ENCODE measurements around the gene IDH3G. TPM values are rescaled to one million over a fixed set of nuclear protein-coding genes. Genes with fewer than 3 reads are reported as not detected.

Gene IDH3G
- total RNA-seq, 1 donor from 2014 or later: 57.0 TPM

DNA sequence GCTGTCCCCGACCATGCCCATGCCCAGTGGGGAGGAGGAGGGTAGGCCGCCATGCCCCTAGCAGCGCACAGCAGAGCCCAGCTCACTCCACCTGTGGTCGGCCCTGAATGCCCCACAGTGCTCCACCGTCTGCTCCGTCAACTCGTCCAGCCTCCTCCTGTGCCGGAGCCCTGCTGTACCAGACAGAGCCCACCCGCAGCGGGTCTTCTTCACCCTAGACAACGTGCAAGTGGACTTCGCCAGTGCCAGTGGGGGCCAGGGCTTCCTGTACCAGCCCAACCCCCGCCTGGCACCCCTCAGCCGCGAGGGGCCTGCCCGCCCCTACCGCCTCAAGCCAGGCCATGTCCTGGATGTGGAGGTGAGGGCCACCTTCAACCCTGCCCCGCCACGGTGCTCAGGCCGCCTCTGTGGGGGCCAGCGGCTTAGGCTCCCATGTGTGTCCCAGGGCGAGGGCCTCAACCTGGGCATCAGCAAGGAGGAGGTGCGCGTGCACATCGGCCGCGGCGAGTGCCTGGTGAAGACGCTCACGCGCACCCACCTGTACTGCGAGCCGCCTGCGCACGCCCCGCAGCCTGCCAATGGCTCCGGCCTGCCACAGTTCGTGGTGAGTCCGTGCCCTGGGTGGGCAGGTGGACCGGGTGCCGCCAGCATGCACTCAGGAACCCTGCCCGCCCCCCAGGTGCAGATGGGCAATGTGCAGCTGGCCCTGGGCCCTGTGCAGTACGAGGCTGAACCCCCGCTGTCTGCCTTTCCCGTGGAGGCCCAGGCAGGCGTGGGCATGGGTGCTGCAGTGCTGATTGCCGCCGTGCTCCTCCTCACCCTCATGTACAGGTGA lies 20.2 kb downstream of the IDH3G start:
- DNase-seq (ENCODE audit: low spot score): no peak

DNA sequence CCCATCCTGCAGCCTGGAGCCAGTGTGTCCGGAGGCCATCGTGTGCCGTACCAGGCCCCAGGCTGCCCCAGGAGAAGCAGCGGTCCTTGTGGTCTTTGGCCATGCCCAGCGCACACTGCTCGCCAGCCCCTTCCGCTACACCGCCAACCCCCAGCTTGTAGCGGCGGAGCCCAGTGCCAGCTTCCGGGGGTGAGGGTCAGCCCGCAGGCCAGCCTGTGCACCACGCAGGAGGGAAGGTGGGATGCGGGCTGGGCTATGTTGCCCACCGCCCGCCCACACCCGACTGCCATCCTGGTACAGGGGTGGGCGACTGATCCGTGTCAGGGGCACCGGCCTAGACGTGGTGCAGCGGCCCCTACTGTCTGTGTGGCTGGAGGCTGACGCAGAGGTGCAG lies 21.0 kb downstream of the IDH3G start:
- DNase-seq (ENCODE audit: low spot score): no peak

DNA sequence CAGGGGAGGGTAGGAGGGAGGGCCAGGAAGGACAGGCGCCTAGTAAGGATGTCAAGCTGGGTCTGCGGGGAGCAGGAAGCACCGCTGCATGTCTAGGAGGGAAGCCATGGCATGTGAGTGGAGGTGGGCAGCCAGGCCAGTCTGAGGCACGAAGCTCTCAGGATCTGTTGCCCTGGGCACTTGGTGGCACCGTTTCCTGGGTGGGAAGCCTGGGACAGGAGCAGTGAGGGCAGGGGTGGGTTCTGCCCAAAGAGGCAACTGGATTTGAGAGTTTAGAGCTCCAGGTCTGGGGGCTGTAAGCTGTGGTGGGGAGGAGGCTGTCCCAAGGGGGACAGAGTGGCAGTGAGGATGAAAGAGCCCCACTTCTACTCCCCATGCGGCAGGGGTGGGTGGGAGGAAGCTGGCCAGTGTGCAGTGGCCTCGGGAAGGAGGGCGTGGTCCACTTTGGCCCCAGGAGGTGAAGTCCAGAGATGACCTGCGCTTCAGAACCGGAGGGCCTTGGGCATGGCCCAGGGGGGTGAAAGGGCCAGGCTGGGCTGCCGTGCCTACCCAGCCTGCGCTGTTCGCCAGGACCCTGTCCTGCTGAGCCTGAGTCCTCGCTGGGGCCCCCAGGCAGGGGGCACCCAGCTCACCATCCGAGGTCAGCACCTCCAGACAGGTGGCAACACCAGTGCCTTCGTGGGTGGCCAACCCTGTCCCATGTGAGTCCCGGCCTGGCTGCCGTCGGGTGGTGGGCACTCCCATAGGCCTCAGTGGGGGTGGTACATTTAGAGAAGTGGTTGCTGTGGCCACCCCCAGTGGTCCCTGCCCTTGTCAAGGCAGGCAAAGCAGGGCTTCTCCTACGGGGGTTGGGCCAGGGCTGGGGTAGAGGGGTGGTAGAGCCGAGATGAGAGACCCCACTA lies 21.6 kb downstream of the IDH3G start:
- no peak for DNase-seq (ENCODE audit: low spot score)

DNA sequence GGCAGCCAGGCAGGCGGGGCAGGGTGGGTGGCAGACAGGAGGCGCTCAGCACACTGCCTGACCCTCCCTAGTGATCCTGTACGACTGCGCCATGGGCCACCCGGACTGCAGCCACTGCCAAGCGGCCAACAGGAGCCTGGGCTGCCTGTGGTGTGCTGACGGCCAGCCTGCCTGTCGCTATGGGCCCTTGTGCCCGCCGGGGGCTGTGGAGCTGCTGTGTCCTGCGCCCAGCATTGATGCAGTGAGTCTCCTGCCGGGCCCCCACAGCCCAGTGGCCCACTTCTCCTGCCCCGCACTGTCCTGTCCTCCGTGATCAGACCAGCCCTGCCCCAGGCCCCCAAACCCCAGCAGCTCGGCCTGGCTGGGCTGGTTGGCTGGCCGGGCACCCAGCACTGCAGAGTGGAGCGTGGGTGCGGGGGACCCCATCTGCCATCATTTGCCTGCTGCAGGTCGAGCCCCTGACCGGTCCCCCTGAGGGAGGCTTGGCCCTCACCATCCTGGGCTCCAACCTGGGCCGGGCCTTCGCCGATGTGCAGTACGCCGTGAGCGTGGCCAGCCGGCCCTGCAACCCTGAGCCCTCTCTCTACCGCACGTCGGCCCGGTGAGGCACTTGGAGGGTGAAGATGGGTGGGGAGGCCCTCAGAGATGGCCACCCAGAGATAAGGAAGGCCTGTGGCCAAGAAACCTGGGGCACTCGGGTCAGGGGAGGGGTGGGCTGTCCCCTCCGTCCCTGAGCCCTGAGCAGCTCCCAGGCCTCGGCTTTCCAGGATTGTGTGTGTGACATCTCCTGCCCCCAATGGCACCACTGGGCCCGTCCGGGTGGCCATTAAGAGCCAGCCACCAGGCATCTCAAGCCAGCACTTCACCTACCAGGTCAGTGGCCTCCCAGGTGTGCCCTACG lies 22.5 kb downstream of the IDH3G start:
- DNase-seq (ENCODE audit: low spot score): no peak

DNA sequence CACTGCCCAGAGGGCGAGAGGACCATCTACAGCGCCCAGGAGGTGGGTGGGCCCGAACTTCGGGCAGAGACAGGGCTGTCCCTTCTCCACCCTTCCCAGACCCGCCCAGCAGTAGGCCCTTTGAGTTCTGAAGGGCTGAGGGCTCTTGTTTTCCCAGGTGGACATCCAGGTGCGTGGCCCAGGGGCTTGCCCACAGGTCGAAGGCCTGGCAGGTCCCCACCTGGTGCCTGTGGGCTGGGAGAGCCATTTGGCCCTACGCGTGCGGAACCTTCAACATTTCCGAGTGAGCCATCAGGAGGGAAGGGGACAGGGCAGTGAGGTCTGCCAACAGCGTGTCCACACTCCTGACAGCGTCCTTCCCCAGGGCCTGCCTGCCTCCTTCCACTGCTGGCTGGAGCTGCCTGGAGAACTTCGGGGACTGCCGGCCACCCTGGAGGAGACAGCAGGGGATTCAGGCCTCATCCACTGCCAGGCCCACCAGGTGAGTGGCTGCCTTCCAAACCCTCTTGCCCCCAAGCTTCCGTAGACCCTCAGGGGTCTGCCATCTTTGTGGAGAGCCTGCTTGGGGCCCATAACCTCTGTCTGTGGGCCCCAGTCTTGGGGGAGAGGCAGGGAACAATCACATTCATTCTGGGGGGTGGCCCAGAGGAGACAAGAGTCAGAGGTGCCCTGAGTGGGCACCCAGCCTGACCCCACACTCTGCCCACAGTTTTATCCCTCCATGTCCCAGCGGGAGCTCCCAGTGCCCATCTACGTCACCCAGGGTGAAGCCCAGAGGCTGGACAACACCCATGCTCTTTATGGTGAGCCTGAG lies 23.4 kb downstream of the IDH3G start:
- DNase-seq (ENCODE audit: low spot score): no peak

DNA sequence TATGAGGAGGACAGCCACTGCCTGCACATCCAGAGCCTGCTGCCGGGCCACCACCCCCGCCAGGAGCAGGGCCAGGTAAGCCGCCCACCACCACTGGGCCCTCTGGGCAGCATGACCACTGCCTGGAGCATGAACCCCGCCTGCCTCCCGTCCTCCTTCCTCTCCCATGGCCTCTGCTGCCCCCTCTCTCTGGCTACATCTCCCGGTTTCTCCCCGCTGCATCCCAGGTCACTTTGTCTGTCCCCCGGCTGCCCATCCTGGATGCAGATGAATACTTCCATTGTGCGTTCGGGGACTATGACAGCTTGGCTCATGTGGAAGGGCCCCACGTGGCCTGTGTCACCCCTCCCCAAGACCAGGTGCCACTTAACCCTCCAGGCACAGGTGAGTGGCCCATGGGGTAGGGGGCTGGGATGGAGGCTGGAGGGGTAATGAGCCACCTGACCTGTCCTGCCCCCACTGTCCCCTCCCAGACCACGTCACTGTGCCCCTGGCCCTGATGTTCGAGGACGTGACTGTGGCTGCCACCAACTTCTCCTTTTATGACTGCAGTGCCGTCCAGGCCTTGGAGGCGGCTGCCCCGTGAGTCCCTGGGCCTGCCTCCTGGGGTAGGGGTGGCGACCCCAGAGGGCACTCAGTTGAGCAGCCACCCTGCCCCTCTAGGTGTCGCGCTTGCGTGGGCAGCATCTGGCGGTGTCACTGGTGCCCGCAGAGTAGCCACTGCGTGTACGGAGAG lies 24.1 kb downstream of the IDH3G start:
- DNase-seq (ENCODE audit: low spot score): no peak

DNA sequence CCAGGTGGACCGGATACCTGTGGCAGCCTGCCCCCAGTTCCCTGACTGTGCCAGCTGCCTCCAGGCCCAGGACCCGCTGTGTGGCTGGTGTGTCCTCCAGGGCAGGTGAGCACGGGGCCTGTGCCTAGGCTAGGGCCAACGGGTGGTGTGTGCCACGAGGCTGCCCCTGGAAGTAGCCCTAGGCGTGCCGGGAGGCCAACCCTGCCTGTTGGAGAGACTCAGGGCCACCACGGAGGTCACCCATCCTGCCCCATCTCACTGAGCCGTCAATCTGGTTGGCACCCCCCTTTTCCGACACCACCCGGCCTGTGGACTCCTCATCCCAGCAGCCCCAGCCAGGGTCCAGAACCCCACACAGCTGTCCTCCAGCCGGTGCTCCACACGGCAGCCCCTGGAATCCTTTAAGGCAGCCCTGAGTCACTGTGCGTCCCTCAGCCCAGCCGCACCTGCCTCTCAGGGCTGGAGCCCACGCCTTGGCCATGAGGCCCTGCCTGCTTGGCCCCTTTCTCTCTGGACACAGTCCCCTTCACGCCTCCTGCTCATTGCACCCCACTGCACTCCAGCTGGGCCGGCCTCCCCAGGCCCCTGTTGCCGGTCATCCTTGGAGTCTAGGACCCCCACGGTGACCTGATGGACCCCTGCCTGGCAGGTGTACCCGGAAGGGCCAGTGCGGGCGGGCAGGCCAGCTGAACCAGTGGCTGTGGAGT lies 24.9 kb downstream of the IDH3G start:
- DNase-seq (ENCODE audit: low spot score): no peak

DNA sequence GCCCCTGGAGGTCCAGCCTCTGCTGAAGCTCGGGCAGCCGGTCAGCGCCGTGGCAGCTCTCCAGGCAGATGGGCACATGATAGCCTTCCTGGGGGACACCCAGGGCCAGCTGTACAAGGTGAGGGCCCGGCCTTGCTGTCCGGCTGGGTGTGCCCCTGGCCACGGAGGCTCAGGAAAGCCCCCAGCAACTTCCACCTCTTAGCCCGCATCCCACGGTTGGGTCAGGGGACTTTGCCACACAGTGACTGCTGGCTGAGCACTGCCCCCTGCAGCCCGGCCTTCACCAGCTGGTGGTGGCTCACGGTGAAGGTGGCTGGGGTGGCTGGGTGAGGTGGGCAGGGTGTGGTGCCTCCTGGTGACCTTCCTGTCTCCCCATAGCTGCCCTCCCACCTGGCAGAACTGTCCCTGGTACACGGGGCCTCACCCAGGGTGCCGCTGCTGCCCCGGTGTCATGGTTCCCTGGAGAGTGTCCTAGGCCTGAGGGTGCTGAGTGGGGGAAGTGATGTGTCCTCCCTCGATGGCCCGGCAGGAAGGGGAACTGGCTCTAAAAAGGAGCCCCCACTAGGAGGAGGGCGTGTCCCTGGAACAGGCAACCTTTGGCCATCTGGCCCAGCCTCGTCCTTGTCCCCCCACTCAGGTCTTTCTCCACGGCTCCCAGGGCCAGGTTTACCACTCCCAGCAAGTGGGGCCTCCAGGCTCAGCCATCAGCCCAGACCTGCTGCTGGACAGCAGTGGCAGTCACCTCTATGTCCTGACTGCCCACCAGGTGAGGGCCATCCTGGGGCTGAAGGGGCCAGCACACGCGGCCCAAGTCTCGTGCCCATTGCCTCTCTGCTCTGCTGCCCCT lies 25.6 kb downstream of the IDH3G start:
- no peak for DNase-seq (ENCODE audit: low spot score)

DNA sequence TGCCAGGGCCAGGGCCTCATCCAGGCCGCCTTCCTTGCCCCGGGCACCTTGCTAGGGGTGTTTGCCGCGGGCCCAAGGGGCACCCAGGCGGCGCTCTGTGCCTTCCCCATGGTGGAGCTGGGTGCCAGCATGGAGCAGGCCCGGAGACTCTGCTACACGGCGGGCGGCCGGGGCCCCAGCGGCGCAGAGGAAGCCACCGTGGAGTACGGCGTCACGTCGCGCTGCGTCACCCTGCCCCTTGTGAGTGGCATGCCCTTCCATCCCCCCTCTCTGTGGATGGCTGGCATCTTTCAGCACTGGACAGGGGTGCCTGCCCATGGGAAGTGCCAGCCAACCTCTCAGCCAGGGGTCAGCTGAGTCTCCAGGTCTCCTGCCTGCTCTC lies 26.5 kb downstream of the IDH3G start:
- no peak for DNase-seq (ENCODE audit: low spot score)

DNA sequence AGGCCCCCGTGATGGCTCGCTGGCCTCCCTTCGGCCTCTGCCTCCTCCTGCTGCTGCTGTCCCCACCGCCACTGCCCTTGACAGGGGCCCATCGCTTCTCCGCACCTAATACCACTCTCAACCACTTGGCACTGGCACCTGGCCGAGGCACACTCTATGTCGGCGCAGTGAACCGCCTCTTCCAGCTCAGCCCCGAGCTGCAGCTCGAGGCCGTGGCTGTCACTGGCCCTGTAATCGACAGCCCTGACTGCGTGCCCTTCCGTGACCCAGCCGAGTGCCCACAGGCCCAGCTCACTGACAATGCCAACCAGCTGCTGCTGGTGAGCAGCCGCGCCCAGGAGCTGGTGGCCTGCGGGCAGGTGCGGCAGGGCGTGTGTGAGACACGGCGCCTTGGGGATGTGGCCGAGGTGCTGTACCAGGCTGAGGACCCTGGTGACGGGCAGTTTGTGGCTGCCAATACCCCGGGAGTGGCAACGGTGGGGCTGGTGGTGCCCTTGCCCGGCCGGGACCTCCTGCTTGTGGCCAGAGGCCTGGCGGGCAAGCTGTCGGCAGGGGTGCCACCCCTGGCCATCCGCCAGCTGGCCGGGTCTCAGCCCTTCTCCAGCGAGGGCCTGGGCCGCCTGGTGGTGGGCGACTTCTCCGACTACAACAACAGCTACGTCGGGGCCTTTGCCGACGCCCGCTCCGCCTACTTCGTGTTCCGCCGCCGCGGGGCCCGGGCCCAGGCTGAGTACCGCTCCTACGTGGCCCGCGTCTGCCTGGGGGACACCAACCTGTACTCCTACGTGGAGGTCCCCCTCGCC lies 27.1 kb downstream of the IDH3G start:
- DNase-seq (ENCODE audit: low spot score): no peak

DNA sequence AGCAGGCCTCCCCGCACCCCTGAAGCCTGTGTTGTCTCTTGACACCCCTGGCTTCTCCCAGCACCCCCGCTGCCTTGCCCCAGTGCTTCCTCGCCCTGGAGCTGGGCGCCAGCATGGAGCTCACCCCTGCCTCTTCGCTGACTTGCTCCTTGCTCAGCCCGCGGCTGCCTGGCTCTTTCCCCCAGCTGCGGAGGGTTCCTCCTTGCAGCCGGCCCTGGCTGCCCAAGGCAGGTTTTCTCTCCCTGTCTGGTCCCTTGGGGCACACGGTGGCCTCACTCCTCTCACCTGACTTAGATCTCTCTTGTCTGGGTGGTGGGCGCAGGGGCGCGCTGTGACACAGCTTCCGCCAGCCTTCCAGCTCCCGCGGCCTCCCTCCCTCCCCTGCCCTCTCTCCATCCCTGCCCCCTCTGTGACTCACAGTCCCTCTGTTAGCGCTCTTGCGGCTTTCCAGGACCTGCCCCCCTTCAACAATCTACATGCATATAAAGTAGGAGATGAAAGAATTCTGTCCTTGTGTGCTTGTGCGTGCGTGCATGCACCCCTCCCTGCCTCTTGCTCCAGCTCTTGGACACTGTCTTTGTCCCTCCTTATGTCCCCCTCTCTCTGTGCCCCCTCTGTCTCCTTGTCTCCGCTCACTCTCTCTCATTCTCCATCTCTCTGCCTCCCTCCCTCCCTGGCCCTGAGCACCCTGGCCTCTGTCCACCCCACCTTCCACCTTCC lies 27.9 kb downstream of the IDH3G start:
- DNase-seq (ENCODE audit: low spot score): no peak

DNA sequence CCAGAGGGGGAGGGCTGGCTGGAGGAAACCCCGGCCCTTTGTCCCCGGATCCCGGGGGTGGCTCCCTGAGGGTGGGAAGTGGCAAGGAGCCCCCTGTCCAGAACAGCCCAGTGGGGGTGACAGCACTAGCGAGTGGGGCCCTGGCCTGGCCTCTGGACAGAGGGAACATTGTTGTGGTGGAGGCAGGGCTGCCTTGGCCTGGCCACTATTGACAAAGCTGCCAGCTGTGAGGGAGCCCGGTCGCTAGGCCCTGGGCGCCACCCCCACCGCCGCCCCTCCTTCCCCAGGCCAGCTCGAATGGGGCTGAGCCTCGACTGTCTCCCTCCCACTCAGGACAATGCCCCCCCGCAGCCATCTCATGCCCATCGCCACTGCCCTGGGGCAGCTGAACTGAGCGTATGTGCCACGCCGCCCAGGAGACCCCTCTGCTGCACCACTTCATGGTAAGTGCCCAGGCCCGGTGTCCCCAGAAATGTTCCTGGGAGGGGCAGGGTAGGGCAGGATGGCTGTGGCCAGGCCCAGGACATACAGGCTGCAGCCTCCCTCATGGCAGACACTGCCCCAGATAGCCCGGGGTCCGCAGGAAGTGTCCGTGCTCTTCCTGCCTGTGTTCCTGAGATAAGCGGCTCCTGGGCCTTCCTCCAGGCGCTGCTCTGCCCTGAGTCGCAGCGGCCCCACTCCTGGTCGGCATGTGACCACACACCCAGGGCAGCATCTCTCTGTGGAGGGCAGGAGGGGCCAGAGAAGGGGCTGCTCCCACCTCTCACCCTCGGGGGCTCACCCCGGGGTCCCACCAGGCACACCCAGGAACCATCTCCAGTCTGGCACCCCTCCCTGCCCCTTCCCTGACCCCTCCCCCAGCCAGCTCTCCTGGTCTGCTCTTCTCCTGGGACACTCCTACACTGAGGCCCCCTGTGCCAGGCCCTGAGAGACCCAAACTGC lies 28.8 kb downstream of the IDH3G start:
- no peak for DNase-seq (ENCODE audit: low spot score)

DNA sequence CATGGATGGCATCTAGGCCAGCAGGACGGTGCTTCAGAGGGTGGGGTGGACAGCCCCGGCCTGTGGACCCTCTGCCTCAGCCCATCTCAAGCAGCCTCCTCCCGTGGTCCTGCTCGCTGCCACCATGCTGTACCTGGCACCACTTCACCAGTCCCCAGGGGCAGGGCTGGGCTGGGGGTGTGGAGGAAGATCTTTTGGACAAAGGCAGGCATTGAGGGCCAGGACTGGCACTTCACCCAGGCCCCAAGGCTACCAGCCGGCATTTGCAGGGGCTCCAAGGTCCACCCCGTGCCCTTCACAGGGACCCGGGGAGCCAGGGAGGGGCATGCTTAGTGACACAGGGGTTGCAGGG lies 29.4 kb downstream of the IDH3G start:
- no peak for DNase-seq (ENCODE audit: low spot score)

DNA sequence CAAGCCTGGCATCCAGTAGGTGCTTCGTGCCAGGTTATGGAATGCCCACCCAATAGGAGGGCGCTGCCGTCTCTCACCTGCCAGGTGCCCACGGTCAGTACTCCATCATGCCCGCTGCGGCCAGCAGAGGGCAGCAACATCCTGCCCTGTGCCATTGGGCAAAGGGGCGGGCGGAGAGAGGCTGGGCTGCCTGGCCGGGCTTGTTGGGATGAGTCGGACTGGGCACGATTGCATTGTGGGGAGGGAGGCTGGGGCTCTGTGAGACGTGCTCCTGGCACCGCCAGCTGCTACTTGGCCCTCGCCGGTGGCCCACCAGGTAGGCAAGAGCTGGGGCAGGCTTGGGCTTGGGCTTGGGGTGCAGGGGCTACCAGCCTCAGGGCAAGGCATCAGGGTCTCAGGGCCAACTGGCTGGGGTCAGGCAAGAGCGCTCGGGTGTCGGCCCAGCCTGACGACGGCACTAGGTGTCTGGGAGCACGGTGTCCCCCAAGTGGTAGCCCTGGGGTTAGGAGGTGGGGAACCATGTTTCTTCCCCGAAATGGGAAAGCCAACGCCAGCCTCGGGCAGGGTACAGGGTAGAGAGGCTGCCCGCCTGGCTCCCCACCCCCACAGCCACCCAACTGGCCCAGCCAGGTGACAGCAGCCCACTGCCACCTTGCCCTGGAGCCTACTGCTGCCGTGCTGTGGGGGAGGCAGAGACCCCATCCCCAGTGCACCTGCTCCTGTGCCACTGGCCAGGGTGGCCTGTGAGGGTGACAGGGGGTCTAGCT lies 30.0 kb downstream of the IDH3G start, which contains the start of gene PLXNB3:
Gene PLXNB3 (plus strand): TSS at position 261 of the 767 bp plus-strand sequence. CDS start 1,287 bp downstream, outside the sequence.
- DNase-seq (ENCODE audit: low spot score): peak; percentile 87

DNA sequence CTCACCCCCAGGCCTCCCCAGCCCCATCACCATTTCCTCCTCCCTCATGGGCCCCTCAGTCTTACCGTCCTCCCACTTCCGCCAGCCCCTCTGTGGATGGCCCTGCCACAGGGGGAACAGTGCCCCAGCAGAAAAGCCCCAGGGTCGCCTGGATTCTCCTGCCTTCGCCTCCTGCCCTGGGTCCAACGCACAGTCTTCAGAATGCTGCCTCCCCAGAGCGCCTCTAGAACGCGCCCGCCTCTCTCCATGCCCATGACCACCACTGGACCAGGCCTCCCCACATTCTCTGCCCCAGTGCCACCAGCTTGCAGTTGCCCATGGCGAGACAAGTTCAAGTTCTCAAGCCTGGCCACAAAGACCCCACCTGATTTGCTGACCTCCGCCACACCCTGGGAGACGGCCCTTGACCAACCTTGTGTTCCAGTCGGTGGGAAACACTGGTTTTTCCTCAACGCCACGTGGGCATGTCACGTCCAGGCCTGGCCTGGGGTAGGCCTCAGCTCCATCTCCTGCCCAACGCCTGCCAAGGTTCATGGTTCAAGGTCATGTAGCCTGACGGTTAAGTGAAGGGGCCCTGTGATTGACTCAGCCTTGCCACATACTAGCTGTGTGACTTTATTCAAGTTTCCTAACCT lies 30.8 kb downstream of the IDH3G start:
- DNase-seq (ENCODE audit: low spot score): no peak

Data from ureter (tissue), 1 donor.